LNCaP clone FGC (cell line): Measurements from ENCODE around the gene NUP153.

ENCODE experiments used
- DNase-seq: peaks from one replicate; pipeline ENCODE4 v3.0.0-alpha.2; 2011; ENCODE audit warnings: low read depth
- H3K4me3 ChIP-seq: 2 replicates; pipeline ENCODE4 v1.5.1; 2011; ENCODE audit warnings: mild to moderate bottlenecking, low read depth, low read length, control low read depth
- CTCF ChIP-seq: IDR thresholded peaks from 2 replicates; pipeline ENCODE4 v1.5.1; 2012; ENCODE audit warnings: mild to moderate bottlenecking; ENCODE audit not compliant: control insufficient read depth, insufficient read depth; ENCODE audit errors: extremely low read depth

NUP153 gene

GRCh38 chr6:17630511-17631073, 76.1 kb downstream of the NUP153 start:
- H3K4me3 ChIP-seq = no peak overlapping the region
- DNase-seq = no peak
- no peak for TF ChIP-seq CTCF

- no peak for DNase-seq
- H3K4me3 ChIP-seq = no peak overlapping the region
- TF ChIP-seq CTCF = no peak
These were observed 76.8 kb downstream of the NUP153 start for GRCh38 chr6:17629824-17630510.

GRCh38 chr6:17628873-17629272, 77.9 kb downstream of the NUP153 start:
- DNase-seq = no peak
- no peak overlapping the region for H3K4me3 ChIP-seq
- no peak for TF ChIP-seq CTCF

- TF ChIP-seq CTCF = no peak
- DNase-seq = no peak
- H3K4me3 ChIP-seq = no peak overlapping the region
These were observed 82.3 kb downstream of the NUP153 start for GRCh38 chr6:17624396-17624795.

- no peak for TF ChIP-seq CTCF
- DNase-seq = no peak
- no peak overlapping the region for H3K4me3 ChIP-seq
These were observed 84.6 kb downstream of the NUP153 start for GRCh38 chr6:17622144-17622543.

- no peak overlapping the region for H3K4me3 ChIP-seq
- no peak for DNase-seq
- no peak for TF ChIP-seq CTCF
These were observed 85.7 kb downstream of the NUP153 start for GRCh38 chr6:17621003-17621402.

GRCh38 chr6:17615794-17616193, 90.9 kb downstream of the NUP153 start:
- no peak for DNase-seq
- no peak overlapping the region for H3K4me3 ChIP-seq
- no peak for TF ChIP-seq CTCF
